ENCODE results near the gene PIGH.

PIGH gene

DNA sequence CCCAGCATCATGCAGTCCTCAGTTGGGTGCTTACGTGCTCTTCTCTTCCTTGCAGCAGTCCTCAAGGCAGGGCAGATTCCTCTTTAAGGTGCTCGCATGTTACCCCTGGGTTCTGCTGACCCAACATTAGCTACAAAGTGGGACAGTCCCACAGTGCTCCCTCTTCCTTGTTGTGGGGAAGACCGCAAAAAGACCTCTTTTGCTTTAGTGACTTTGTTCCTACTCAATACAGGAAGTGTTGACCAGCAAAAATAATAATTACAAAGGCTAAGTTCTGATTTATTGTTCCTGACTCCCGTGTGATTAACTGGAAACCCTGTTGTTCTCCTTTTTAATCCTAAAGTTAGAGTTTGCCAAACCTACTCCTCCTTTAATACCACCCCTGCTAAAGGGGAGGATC lies 13.7 kb downstream of the PIGH start:
- Histone ChIP-seq H3K4ac (ENCODE audit: low read length) (no peak overlapping the region), H2BK15ac (ENCODE audit: low read length) (no peak overlapping the region), H3K23ac (ENCODE audit: low read depth, low read length, poor library complexity) (no peak overlapping the region), H2BK120ac (ENCODE audit: low read depth, low read length) (no peak overlapping the region), H4K91ac (ENCODE audit: low read depth, low read length, poor library complexity) (no peak overlapping the region), H3K9me3 (replicated peaks in 1 of 2; ENCODE audit: control insufficient read depth in 2 of 2, insufficient read depth in 1 of 2, low read depth in 1 of 2, low read length in 2 of 2) (no peaks in the 10 kb centered on the region), H3K27me3 (ENCODE audit: control insufficient read depth in 3 of 3, insufficient read depth in 3 of 3, low read depth in 1 of 3, low read length in 3 of 3) (no peaks in the 10 kb centered on the region), H3K4me1 (ENCODE audit: control insufficient read depth in 2 of 2, insufficient read depth in 1 of 2, low read depth in 1 of 2, low read length in 2 of 2) (no peaks in the 10 kb centered on the region), H3K4me3 (ENCODE audit: low read length in 2 of 2) (no peak overlapping the region), H3K18ac (ENCODE audit: low read length) (no peak overlapping the region), H2BK12ac (ENCODE audit: low read length) (no peak overlapping the region), H3K4me2 (ENCODE audit: insufficient read depth, low read length, poor library complexity, severe bottlenecking) (no peak overlapping the region), H4K8ac (ENCODE audit: low read depth, low read length) (no peak overlapping the region), H3K27ac (replicated peaks; ENCODE audit: low read length) (no peak overlapping the region), H3K14ac (ENCODE audit: low read length) (no peak overlapping the region), H3K36me3 (replicated peaks in 1 of 2; ENCODE audit: control insufficient read depth in 2 of 2, insufficient read depth in 2 of 2, low read length in 2 of 2) (peaks cover 14 to 37% of the 10 kb centered on the region in 2 donors), H3K79me1 (ENCODE audit: low read depth, low read length) (no peaks in the 10 kb centered on the region), H2AK5ac (ENCODE audit: low read depth, low read length) (no peak overlapping the region), H2AFZ (ENCODE audit: low read length) (no peak overlapping the region), H3K9ac (ENCODE audit: low read depth, low read length, poor library complexity) (no peak overlapping the region), H2BK5ac (ENCODE audit: low read length) (no peak overlapping the region)
- no peak for DNase-seq (ENCODE audit: low spot score)
- WGBS, 2 donors (ENCODE audit: extremely low coverage in 2 of 2, insufficient read length in 2 of 2, insufficient replicate concordance in 1 of 2): no CpG with 5 or more reads among the region's 4 CpGs

DNA sequence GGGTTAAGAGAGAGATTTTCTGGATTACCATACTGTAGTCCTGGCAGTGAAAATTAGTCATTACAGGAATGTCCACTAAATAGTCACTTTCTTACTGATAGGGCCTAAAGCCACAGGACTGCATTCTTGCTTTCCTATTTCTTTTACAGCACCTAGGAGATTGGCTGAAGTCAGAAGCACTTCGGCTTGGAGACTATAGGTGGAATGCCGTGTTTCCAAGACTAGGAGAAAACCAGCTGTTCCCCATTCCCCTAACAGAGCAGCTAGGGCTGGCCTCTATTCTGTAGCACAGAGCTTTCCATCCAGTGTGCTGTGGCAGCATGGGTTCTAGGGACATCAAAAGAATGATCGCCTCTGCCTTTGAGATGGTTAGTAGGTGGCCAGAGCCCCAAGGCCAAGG lies 15.1 kb downstream of the PIGH start:
- Histone ChIP-seq H3K4ac (ENCODE audit: low read length) (no peak overlapping the region), H3K79me1 (ENCODE audit: low read depth, low read length) (no peaks in the 10 kb centered on the region), H2BK12ac (ENCODE audit: low read length) (no peak overlapping the region), H3K4me1 (ENCODE audit: control insufficient read depth in 2 of 2, insufficient read depth in 1 of 2, low read depth in 1 of 2, low read length in 2 of 2) (no peaks in the 10 kb centered on the region), H3K9ac (ENCODE audit: low read depth, low read length, poor library complexity) (no peak overlapping the region), H4K8ac (ENCODE audit: low read depth, low read length) (no peak overlapping the region), H3K18ac (ENCODE audit: low read length) (no peak overlapping the region), H3K27ac (replicated peaks; ENCODE audit: low read length) (no peak overlapping the region), H2BK15ac (ENCODE audit: low read length) (no peak overlapping the region), H3K4me3 (ENCODE audit: low read length in 2 of 2) (no peak overlapping the region), H3K14ac (ENCODE audit: low read length) (no peak overlapping the region), H4K91ac (ENCODE audit: low read depth, low read length, poor library complexity) (no peak overlapping the region), H3K23ac (ENCODE audit: low read depth, low read length, poor library complexity) (no peak overlapping the region), H3K9me3 (replicated peaks in 1 of 2; ENCODE audit: control insufficient read depth in 2 of 2, insufficient read depth in 1 of 2, low read depth in 1 of 2, low read length in 2 of 2) (no peaks in the 10 kb centered on the region), H2BK5ac (ENCODE audit: low read length) (no peak overlapping the region), H3K36me3 (replicated peaks in 1 of 2; ENCODE audit: control insufficient read depth in 2 of 2, insufficient read depth in 2 of 2, low read length in 2 of 2) (peaks cover 12 to 28% of the 10 kb centered on the region in 2 donors), H3K27me3 (ENCODE audit: control insufficient read depth in 3 of 3, insufficient read depth in 3 of 3, low read depth in 1 of 3, low read length in 3 of 3) (no peaks in the 10 kb centered on the region), H2AK5ac (ENCODE audit: low read depth, low read length) (no peak overlapping the region), H3K4me2 (ENCODE audit: insufficient read depth, low read length, poor library complexity, severe bottlenecking) (no peak overlapping the region), H2AFZ (ENCODE audit: low read length) (no peak overlapping the region), H2BK120ac (ENCODE audit: low read depth, low read length) (no peak overlapping the region)
- no peak for DNase-seq (ENCODE audit: low spot score)
- WGBS, 2 donors (ENCODE audit: extremely low coverage in 2 of 2, insufficient read length in 2 of 2, insufficient replicate concordance in 1 of 2): no CpG with 5 or more reads among the region's 3 CpGs

DNA sequence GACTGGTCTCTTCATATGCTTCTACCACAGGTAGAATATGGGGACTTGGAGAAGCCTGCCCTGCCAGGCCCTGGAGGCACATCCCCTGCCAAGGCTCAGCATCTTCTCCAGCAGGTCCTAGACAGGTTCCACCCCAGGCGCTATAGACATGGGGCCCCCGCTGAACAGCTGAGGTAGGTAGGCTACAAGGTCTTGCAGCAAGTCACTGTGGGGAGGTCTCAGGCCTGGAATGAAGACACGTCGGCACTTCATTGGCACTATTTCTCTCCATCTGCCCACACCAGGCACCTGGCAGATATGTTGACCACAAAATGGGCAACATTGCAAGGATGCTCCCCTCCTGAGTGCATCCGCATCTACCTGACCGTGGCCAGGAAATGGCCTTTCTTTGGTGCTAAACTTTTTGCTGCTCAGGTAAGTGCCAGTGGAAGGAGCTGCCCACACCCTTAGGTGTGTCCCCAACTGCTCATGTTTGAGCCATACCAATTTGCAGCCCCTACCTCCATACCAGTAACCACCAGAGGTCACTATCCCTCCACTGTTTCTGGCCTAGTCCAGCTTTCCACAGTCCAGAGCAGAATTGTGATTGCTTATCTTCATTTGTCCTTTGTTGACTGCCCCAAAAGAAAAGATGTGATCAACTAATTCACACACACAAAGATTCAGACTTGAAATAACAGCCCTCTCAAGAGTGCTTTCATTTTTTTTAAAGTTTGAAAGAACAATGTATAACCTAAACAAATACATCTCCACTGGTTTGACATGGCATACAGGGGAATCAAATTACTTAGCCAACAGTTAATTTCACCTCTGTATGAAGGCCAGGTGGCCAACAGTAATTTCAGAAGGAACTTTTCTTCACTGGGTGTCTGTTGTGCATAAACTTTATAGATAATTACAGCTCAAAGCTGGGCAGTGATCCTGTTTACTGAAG lies 16.1 kb downstream of the PIGH start:
- no peak overlapping the region for H3K4ac ChIP-seq (ENCODE audit: low read length)
- DNase-seq (ENCODE audit: low spot score): peak; percentile 47

DNA sequence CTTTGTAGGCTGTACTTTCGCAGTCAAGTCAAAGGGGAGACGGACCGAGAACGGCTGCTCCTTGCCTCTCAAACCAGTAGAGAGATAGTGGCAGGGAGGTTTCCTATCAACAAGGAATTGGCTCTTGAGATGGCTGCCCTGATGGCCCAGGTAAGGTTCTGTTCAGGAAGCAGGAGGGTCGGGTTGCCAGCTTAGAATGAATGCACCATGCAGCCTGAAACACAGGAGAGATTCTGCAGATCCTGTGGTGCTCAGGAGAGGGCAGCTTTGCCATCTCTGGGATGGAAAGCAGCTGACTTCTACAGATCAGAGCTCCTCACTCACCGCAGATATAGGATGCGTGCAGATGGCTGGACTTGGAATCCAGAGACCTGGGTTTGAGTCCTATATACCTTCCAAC lies 18.0 kb downstream of the PIGH start:
- no peak overlapping the region for H3K18ac ChIP-seq (ENCODE audit: low read length)
- no peak overlapping the region for H4K8ac ChIP-seq (ENCODE audit: low read depth, low read length)
- WGBS, 2 donors (ENCODE audit: extremely low coverage in 2 of 2, insufficient read length in 2 of 2, insufficient replicate concordance in 1 of 2): no CpG with 5 or more reads among the region's 7 CpGs
- no peak overlapping the region for H2AK5ac ChIP-seq (ENCODE audit: low read depth, low read length)
- H2BK15ac ChIP-seq (ENCODE audit: low read length): no peak overlapping the region
- H3K23ac ChIP-seq (ENCODE audit: low read depth, low read length, poor library complexity): no peak overlapping the region
- H3K14ac ChIP-seq (ENCODE audit: low read length): no peak overlapping the region
- H2BK120ac ChIP-seq (ENCODE audit: low read depth, low read length): no peak overlapping the region
- H3K27ac ChIP-seq (replicated peaks; ENCODE audit: low read length): no peak overlapping the region
- no peak overlapping the region for H2BK5ac ChIP-seq (ENCODE audit: low read length)
- peaks cover 14 to 18% of the 10 kb centered on the region in 2 donors for H3K36me3 ChIP-seq (replicated peaks in 1 of 2; ENCODE audit: control insufficient read depth in 2 of 2, insufficient read depth in 2 of 2, low read length in 2 of 2)
- no peak overlapping the region for H2AFZ ChIP-seq (ENCODE audit: low read length)
- H3K4ac ChIP-seq (ENCODE audit: low read length): no peak overlapping the region
- no peak for DNase-seq (ENCODE audit: low spot score)
- H3K9me3 ChIP-seq (replicated peaks in 1 of 2; ENCODE audit: control insufficient read depth in 2 of 2, insufficient read depth in 1 of 2, low read depth in 1 of 2, low read length in 2 of 2): no peaks in the 10 kb centered on the region
- no peak overlapping the region for H3K4me3 ChIP-seq (ENCODE audit: low read length in 2 of 2)
- no peaks in the 10 kb centered on the region for H3K27me3 ChIP-seq (ENCODE audit: control insufficient read depth in 3 of 3, insufficient read depth in 3 of 3, low read depth in 1 of 3, low read length in 3 of 3)
- H3K4me2 ChIP-seq (ENCODE audit: insufficient read depth, low read length, poor library complexity, severe bottlenecking): no peak overlapping the region
- H3K4me1 ChIP-seq (ENCODE audit: control insufficient read depth in 2 of 2, insufficient read depth in 1 of 2, low read depth in 1 of 2, low read length in 2 of 2): no peaks in the 10 kb centered on the region
- no peaks in the 10 kb centered on the region for H3K79me1 ChIP-seq (ENCODE audit: low read depth, low read length)
- H2BK12ac ChIP-seq (ENCODE audit: low read length): no peak overlapping the region
- no peak overlapping the region for H3K9ac ChIP-seq (ENCODE audit: low read depth, low read length, poor library complexity)
- H4K91ac ChIP-seq (ENCODE audit: low read depth, low read length, poor library complexity): no peak overlapping the region

More for the DNA sequence above, 16.1 kb downstream of the PIGH start:
- H2AFZ ChIP-seq (ENCODE audit: low read length): no peak overlapping the region
- H4K91ac ChIP-seq (ENCODE audit: low read depth, low read length, poor library complexity): no peak overlapping the region
- no peak overlapping the region for H2BK12ac ChIP-seq (ENCODE audit: low read length)
- no peak overlapping the region for H3K4me2 ChIP-seq (ENCODE audit: insufficient read depth, low read length, poor library complexity, severe bottlenecking)
- H3K4me3 ChIP-seq (ENCODE audit: low read length in 2 of 2): no peak overlapping the region
- no peak overlapping the region for H3K27ac ChIP-seq (replicated peaks; ENCODE audit: low read length)
- no peaks in the 10 kb centered on the region for H3K4me1 ChIP-seq (ENCODE audit: control insufficient read depth in 2 of 2, insufficient read depth in 1 of 2, low read depth in 1 of 2, low read length in 2 of 2)
- H3K9me3 ChIP-seq (replicated peaks in 1 of 2; ENCODE audit: control insufficient read depth in 2 of 2, insufficient read depth in 1 of 2, low read depth in 1 of 2, low read length in 2 of 2): no peaks in the 10 kb centered on the region
- no peak overlapping the region for H3K23ac ChIP-seq (ENCODE audit: low read depth, low read length, poor library complexity)
- no peaks in the 10 kb centered on the region for H3K27me3 ChIP-seq (ENCODE audit: control insufficient read depth in 3 of 3, insufficient read depth in 3 of 3, low read depth in 1 of 3, low read length in 3 of 3)
- H3K79me1 ChIP-seq (ENCODE audit: low read depth, low read length): no peaks in the 10 kb centered on the region
- no peak overlapping the region for H2AK5ac ChIP-seq (ENCODE audit: low read depth, low read length)
- no peak overlapping the region for H3K14ac ChIP-seq (ENCODE audit: low read length)
- H4K8ac ChIP-seq (ENCODE audit: low read depth, low read length): no peak overlapping the region
- H2BK15ac ChIP-seq (ENCODE audit: low read length): no peak overlapping the region
- H3K9ac ChIP-seq (ENCODE audit: low read depth, low read length, poor library complexity): no peak overlapping the region
- H2BK120ac ChIP-seq (ENCODE audit: low read depth, low read length): no peak overlapping the region
- no CpG with 5 or more reads among the region's 6 CpGs for WGBS, 2 donors (ENCODE audit: extremely low coverage in 2 of 2, insufficient read length in 2 of 2, insufficient replicate concordance in 1 of 2)
- no peak overlapping the region for H2BK5ac ChIP-seq (ENCODE audit: low read length)
- H3K18ac ChIP-seq (ENCODE audit: low read length): no peak overlapping the region
- H3K36me3 ChIP-seq (replicated peaks in 1 of 2; ENCODE audit: control insufficient read depth in 2 of 2, insufficient read depth in 2 of 2, low read length in 2 of 2): peaks cover 14 to 25% of the 10 kb centered on the region in 2 donors
